ENCODE measurements around the gene TEAD4. TPM values are rescaled to one million over a fixed set of nuclear protein-coding genes. Genes with fewer than 3 reads are reported as not detected.

TEAD4 gene
- total RNA-seq, 1 experiment from 2014 or later: 127 TPM

DNA sequence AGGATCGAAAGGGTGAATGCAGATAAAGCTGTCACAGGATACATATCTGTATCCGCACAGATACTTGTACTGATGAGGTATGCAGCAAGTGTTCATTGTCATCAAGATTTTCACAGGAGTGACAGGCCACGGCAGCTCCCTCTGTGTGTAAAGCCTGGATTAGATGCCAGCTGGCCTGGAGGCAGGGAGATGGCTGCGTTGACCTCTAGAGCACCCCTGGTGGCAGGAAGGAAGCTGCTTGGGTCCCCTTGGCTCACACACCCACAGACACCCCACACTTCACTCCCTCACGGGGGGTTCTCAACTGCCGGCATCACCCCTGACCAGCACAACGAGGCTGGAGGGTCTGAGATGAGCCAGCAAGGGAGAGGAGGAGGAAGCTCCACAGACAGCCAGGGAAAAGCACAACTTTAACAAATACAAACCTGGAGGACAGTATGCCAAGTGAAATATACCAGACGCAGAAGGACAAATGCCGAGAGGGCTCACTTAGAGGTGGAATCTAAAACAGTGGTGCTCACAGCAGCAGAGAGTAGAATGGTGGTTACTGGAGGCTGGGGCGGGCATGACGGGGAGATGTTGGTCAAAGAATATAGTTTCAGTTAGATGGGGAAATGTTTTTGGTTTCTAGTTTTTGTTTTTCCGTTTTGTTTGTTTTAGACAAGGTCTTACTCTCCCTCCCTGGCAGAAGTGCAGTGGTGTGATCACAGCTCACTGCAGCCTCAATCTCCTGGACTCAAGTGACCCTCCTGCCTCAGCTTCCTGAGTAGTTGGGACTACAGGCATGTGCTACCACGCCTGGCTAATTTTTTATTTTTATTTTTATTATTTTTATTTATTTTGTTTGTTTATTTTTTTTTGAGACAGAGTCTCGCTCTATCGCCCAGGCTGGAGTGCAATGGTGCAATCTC is 45.7 kb downstream of the TEAD4 start:
- Histone ChIP-seq H2BK12ac (ENCODE audit: insufficient read length, low read depth, low read length) (no peak overlapping the region), H3K23ac (ENCODE audit: insufficient read length, low read depth, low read length) (no peak overlapping the region), H4K20me1 (ENCODE audit: control insufficient read depth, insufficient read depth, insufficient read length) (no peaks in the 10 kb centered on the region), H2BK15ac (ENCODE audit: low read depth, low read length) (no peak overlapping the region), H3K9me3 (ENCODE audit: control insufficient read depth, low read depth, low read length) (no peaks in the 10 kb centered on the region), H2AFZ (ENCODE audit: low read length) (no peak overlapping the region), H3K4ac (ENCODE audit: low read depth, low read length) (no peak overlapping the region), H2BK120ac (ENCODE audit: low read depth, low read length, poor library complexity, severe bottlenecking) (no peak overlapping the region), H3K14ac (ENCODE audit: insufficient read depth, low read length) (no peak overlapping the region; the same call in 1 of the 2 replicates), H4K5ac (ENCODE audit: insufficient read length, low read depth, low read length) (no peak overlapping the region), H3K23me2 (ENCODE audit: insufficient read length, low read depth, low read length, poor library complexity, severe bottlenecking) (no peaks in the 10 kb centered on the region), H3T11ph (ENCODE audit: low read length) (no peak overlapping the region), H3K79me2 (ENCODE audit: insufficient read depth, low read length) (no peaks in the 10 kb centered on the region; the same call in 1 of the 2 replicates), H3K56ac (ENCODE audit: insufficient read length, low read depth, low read length) (no peak overlapping the region), H3K4me1 (ENCODE audit: insufficient read depth, low read length) (0 out of 2 replicates have a peak, but pooled peaks cover under 1% of the 10 kb centered on the region), H2AK5ac (ENCODE audit: insufficient read length, low read length) (no peak overlapping the region), H3K27ac (ENCODE audit: insufficient read length, low read depth, low read length) (no peak overlapping the region), H2BK20ac (ENCODE audit: low read depth, low read length, poor library complexity, severe bottlenecking) (no peak overlapping the region), H3K9ac (ENCODE audit: extremely low read depth, insufficient read length, low read length) (no peak overlapping the region), H2BK5ac (ENCODE audit: insufficient read length, low read length) (no peak overlapping the region), H4K91ac (ENCODE audit: insufficient read length, low read depth, low read length) (no peak overlapping the region), H4K8ac (replicated peaks; ENCODE audit: insufficient read length, low read depth, low read length) (no peak overlapping the region), H3K18ac (ENCODE audit: insufficient read length, low read depth, low read length) (no peak overlapping the region), H3K4me2 (ENCODE audit: insufficient read depth, insufficient read length, low read length) (no peak overlapping the region), H3K27me3 (ENCODE audit: insufficient read depth, low read length) (no peaks in the 10 kb centered on the region), H3K79me1 (ENCODE audit: insufficient read depth, low read depth, low read length, poor library complexity, severe bottlenecking) (peaks cover 8% of the 10 kb centered on the region)
- Mint-ChIP-seq H3K27ac (peak overlapping the region in 2 of 3 experiments; percentile 45 to 78; a peak in 4 of 7 replicates), H3K4me1 (peaks cover 19 to 23% of the 10 kb centered on the region in 2 experiments), H3K36me3 (ENCODE audit: insufficient read depth in 1 of 3, low read depth in 3 of 3) (peaks cover 9 to 69% (median 24%) of the 10 kb centered on the region in 3 experiments; a peak in 6 of 7 replicates), H3K4me3 (no peak overlapping the region), H3K27me3 (ENCODE audit: low read depth) (no peaks in the 10 kb centered on the region; the same call in 1 of the 2 replicates), H3K9me3 (no peaks in the 10 kb centered on the region)
- WGBS (ENCODE audit: extremely low coverage, insufficient read length, low lambda C conversion rate): no CpG with 5 or more reads among the region's 15 CpGs
- TF ChIP-seq, protein P1, sequence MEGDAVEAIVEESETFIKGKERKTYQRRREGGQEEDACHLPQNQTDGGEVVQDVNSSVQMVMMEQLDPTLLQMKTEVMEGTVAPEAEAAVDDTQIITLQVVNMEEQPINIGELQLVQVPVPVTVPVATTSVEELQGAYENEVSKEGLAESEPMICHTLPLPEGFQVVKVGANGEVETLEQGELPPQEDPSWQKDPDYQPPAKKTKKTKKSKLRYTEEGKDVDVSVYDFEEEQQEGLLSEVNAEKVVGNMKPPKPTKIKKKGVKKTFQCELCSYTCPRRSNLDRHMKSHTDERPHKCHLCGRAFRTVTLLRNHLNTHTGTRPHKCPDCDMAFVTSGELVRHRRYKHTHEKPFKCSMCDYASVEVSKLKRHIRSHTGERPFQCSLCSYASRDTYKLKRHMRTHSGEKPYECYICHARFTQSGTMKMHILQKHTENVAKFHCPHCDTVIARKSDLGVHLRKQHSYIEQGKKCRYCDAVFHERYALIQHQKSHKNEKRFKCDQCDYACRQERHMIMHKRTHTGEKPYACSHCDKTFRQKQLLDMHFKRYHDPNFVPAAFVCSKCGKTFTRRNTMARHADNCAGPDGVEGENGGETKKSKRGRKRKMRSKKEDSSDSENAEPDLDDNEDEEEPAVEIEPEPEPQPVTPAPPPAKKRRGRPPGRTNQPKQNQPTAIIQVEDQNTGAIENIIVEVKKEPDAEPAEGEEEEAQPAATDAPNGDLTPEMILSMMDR (conservative IDR thresholded peaks at IDR 0.05): peak; percentile 61
- no peak for DNase-seq
